GM21825 (cell line): ENCODE measurements around the gene TMEM198.

Experiments used
- ATAC-seq: cut with Tn5 transposase; IDR thresholded peaks from one replicate; pipeline ENCODE4 v1.9.1; 2021; ENCODE audit warnings: mild to moderate bottlenecking, moderate library complexity; ENCODE audit not compliant: unreplicated experiment

TMEM198 gene

DNA sequence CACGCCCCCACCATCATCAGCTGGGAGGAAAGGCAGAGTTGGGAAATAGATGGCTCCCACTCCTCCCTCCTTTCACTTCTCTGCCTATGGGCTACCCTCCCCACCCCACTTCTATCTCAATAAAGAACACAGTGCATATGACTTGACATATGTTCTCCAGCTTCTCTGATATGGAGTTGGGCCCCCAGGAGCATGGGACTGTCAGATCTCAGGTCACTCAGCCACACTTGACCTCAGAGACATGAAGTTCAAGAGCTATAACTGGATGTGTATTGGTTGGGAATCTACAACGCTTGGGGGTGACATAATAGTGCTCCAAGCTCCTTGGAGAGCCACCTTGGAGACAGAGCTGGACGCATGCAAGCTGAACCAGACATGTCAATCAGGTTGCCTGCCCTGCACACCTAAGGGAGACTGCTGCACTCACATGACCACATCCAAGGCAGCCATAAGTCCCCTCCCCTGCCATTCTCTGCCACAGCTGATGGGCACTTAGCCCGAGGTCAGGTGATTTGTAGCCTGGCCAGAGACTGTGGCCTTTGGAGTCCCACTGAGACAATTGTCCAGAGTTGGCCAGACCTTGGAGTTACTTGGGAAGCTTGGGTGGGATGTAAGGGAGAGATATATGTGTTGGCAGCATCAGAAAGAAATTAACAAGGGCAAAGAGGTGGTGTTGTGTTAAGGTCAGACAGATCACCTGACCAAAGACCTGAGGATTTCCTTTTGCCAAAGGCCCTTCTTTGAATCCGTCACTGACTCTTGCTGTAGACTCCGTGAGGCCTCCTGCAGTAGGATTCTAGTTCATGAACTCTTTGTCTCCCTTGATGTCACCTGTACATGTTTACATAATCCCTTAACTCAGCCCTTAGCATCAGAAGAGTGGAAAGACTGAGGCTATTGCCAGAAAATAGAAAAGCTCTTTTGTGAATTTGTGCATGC is 32.0 kb downstream of the TMEM198 start:
- ATAC-seq: no peak

DNA sequence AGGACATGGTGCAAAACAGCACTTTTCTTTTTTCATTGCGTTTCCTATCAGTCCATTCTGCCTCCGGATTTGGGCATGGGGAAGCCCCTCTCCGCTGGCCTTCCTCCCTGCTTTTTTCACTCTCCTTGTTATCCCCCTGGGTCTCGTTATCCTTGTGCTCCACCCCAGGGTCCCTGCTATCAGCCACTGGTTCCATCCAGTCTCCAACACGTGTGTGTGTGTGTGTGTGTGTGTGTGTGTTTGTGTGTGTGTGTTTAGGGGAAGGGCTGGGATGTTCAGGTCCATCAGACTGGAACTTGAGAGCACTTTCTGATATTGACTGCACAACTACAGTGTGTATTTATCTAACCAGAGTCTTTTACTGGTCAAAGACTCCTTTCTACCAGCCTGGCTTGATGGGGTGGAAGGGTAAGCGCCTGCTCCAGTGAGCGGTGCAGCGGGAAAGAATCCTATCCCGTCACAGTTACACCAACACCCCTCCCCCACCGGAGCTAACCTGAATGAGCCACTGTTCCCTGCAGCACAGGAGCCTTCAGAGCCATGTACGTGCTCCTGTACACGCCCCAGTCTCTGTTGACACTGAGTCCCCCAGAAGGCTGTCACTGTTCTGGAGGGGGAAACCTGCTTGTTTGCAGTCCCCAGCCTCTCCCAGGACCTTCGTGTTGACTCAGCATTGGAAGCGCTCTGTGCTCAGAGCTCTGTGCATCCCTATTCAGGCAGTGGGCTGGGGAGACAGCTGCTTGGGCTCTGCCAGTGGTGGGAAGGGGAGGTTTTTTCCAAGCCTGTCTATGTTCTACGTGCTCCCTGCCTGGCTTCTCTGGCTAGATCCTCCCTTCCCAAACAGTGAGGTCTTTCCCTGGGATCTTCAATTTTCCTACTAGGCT is 32.9 kb downstream of the TMEM198 start:
- ATAC-seq: no peak

DNA sequence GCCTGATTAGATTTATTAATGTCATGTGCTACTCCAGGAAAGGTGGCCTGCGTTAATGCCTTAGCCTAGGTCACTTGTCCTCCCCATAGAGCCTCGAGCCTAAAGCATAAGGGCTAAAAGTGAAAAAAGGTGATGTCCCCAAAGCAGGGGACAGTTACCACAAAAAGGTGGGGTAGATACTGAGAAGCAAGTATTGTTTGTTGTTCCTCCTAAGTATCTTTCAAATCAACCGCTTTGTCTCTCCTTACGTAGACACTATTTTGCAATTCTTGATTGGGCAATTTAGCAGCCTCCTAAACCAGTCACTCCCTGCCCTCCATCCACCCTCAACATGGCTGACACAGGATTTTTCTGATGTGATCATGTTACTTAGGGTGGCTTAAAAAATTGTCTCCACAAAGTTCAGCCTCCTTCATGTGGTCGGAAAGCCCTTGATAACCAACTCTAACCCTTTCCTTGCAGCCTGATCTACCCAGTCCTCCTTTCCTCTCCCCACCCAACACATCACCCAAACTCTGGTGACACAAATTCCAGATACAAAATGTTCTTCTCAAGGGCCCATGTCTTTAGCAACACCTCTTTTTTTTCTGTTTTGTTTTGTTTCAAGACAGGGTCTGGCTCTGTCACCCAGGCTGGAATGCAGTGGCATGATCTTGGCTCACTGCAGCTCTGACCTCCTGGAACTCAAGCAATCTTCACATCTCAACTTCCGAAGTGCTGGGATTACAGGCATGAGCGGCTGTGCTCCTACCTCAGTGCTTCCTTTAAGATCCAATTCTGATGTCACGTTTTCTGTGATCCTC is 35.2 kb downstream of the TMEM198 start:
- no peak for ATAC-seq

DNA sequence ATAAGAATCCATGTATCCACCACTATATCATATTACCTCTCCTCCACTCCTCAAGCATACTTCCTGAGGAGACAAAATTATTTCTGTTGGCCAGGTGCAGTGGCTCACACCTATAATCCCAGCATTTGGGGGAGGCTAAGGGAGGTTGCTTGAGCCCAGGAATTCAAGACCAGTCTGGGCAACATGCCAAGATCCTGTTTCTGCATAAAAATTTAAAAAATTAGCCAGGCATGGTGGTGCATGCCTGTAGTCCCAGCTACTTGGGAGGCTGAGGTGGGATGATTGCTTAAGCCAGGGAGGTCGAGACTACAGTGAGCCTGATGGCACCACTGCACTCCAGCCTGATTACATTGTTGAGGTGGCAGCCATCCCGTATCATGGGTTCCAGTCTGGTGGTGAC is 37.5 kb downstream of the TMEM198 start:
- no peak for ATAC-seq

DNA sequence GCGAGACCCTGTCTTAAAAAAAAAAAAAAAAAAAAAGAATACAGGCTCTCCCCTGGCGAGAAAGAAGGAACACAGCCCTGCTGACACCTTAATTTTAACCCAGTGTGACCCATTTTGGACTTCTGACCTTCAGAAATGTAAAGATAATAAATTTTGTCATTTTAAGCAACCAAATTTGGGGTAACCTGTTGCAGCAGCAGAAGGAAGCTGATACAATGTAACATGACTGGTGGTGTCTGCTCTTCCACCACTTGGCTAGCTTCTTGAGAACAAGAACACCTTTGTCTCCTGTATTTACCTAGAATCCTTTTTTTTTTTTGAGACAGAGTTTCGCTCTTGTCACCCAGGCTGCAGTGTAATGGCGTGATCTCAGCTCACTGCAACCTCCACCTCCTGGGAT is 47.3 kb downstream of the TMEM198 start:
- ATAC-seq: no peak

DNA sequence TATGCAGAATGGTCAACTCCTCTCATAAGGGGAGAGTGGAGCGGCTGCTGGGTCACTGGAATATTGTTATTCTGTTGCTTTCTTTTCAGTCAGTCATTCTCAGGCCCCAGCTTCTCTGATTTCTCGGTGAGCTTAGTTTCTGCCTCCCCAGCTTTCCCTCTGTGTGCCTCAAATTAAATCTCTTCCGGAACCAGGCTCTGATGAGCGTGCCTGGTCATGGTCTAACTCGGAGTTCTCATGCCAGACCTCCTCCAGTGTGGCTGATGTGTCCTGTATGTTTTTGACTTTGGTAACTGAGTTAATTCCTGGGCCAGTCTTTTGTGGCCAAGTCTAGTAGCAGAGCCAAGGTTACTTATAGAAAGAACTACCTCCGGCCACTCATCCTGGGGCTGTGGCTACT is 48.9 kb downstream of the TMEM198 start:
- no peak for ATAC-seq

DNA sequence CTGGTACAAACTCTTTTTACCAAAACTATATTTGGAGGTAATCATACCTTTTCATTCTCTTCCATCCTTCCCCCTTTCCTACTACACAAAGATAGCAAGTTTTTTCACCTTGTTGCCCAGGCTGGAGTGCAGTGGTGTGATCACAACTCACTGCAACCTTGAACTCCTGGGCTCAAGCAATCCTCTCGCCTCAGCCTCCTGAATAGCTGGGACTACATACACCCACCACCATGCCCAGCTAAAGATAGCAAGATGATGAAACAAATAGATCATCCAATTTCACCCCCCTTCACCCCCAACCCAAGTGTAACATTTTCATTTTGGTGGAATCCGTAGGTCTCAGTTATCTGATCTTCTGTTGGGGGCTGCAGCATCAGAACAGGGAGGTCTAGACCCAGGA is 49.3 kb downstream of the TMEM198 start:
- no peak for ATAC-seq

DNA sequence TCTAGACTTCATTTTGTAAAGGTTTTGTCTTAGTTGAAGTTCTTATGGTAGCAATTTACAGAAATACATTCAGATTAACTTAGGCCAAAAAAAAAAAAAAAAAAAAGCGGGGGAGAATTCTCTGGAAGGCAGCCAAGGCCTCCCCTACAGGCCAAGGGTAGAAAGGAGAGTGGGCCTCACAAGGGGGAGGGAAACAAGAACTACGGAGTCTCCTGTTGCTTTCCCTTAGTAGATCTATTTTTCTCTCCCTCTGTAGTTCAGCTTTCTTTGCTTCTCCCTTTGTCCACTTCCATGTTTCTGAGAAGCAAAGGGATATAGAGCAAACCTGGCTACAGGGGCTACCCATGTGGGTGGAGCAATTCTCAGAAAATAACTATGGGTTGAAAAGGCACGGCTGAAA is 51.4 kb downstream of the TMEM198 start:
- no peak for ATAC-seq

DNA sequence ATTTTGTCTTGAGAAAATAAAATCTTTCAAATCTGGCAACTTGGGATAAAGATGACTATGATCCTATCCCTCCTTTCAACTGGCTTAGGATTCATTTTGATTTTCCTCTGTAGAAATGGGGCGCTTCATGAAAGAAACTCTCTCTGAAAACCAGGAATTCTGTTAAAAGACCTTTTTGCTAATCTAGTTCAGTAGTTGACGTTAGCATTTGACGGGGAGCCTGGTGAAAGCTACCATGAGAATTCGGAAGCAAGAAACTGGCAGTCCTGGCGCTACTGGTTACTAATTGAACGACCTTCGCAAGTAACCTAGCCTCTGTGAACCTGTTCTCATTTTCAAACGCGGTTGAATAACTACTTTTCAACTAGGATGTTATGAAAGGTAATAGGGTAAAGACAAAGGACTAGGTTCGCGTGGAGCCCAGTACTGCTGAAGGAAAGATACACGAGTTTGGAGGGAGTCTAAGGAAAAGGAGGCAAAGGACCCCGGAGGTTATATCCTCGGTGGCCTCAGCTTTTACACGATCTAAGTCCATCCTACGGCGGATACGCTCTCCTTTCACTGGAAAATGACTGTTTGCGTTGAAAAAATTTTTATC is 53.2 kb downstream of the TMEM198 start:
- ATAC-seq: peak; percentile 2

DNA sequence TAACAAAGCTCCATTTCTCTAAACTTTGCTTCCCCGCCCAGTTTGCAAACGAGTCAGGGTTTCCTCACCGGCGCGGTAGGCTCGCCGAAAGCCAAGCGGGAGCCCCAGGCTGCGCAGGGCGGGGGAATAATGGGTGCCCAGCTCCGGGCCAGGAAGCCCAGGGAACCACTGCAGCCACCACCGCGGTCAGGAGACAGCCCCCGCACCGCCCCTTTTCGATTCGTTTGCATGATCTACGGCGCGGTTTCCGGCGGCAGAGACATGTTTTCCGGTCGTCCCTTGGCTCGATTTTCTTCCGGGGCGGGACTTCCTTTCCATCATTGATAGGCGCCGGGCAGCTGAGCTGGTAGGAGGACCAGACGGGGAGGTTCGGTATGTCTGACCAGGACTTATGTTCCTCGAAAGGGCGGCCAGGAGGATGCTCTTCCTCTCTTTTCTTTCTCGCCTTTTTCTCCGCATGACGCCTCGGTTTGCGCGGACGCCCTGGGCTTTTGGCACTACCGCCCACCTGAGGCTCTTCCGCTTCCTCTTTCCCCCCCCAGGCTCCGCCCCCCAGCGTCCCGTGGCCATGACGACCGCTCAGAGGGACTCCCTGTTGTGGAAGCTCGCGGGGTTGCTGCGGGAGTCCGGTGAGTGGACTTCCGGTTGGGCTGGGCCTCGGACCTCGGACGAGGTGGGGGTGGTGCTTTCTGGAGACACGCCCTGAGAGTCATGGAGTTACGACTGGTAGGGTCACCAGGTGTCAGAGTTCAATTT is 53.9 kb downstream of the TMEM198 start, which contains the start of gene STK11IP:
Gene STK11IP, plus strand, starts transcription at position 306 of the 756 bp plus-strand sequence. Its CDS starts 263 bp downstream, at position 569.
- peak; percentile 92 for ATAC-seq

DNA sequence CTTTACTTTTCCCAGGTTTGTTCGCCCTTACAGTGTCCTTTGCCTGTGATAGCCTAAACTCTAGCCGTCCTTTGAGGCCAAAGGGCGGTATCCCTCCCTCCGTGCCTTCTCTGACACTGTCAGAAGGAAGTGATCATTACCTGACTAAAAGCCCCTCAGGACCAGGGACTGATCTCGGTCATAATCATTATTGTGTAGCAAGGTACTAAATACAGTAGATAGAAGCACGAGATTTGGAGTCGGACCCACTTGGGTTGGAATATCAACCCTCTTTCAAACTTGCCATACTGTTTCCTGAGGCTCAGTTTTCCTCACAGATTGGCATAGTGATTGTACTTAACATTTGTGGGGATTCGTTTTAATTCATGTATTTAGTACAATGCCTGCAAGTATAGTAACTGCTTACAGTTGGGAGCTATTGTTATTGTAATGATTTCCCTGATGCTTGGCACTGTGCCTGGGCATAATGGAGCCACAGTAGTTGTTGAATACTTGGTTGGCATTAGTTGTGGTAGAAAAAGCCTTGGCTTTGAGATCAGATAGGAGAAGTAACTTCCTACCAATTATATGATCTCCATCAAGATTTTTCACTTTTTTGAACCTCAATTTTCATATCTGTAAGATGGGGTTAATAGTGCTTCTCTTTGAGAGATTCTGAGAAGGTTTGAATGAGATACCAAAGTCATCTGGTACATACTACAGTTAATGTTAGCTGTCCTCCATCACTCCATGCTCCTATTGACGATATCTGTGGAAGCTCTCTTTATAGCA is 54.7 kb downstream of the TMEM198 start:
- ATAC-seq: no peak
